ENCODE measurements around the gene TAOK3.
A peak's percentile ranks its signal among the peaks of the same experiment; 100 is the strongest.

Gene TAOK3

GRCh38 chr12:118368821-118369220 lies 3.9 kb downstream of the TAOK3 start:
- Mint-ChIP-seq H3K27me3 (ENCODE audit: low read depth) (peaks cover 35% of the 10 kb centered on the region), H3K36me3 (ENCODE audit: low read depth) (no peaks in the 10 kb centered on the region), H3K4me1 (peaks cover 19% of the 10 kb centered on the region)

GRCh38 chr12:118361889-118362288 lies 10.8 kb downstream of the TAOK3 start:
- H3K27me3 Mint-ChIP-seq (ENCODE audit: low read depth): peaks cover 3% of the 10 kb centered on the region
- H3K36me3 Mint-ChIP-seq (ENCODE audit: low read depth): no peaks in the 10 kb centered on the region
- H3K4me1 Mint-ChIP-seq: peaks cover 11% of the 10 kb centered on the region
- TF ChIP-seq CTCF (IDR thresholded peaks at IDR 0.05; ENCODE audit: unreplicated experiment in 3 of 3): no peak
- no peak overlapping the region for H3K4me3 Mint-ChIP-seq
- no peaks in the 10 kb centered on the region for H3K9me3 Mint-ChIP-seq
- no peak overlapping the region for H3K27ac Mint-ChIP-seq

More at GRCh38 chr12:118368821-118369220, 3.9 kb downstream of the TAOK3 start:
- TF ChIP-seq CTCF (IDR thresholded peaks at IDR 0.05; ENCODE audit: unreplicated experiment in 3 of 3): no peak
- Mint-ChIP-seq H3K9me3 (no peaks in the 10 kb centered on the region), H3K27ac (no peak overlapping the region), H3K4me3 (no peak overlapping the region)

GRCh38 chr12:118361092-118361404 lies 11.7 kb downstream of the TAOK3 start:
- no peak overlapping the region for H3K4me3 Mint-ChIP-seq
- TF ChIP-seq CTCF (IDR thresholded peaks at IDR 0.05; ENCODE audit: unreplicated experiment in 3 of 3): no peak
- no peaks in the 10 kb centered on the region for H3K36me3 Mint-ChIP-seq (ENCODE audit: low read depth)
- H3K27me3 Mint-ChIP-seq (ENCODE audit: low read depth): peaks cover 3% of the 10 kb centered on the region
- no peaks in the 10 kb centered on the region for H3K9me3 Mint-ChIP-seq
- peaks cover 14% of the 10 kb centered on the region for H3K4me1 Mint-ChIP-seq
- H3K27ac Mint-ChIP-seq: no peak overlapping the region

- TF ChIP-seq CTCF (IDR thresholded peaks at IDR 0.05; ENCODE audit: unreplicated experiment in 3 of 3): no peak
- Mint-ChIP-seq H3K27ac (no peak overlapping the region), H3K36me3 (ENCODE audit: low read depth) (no peaks in the 10 kb centered on the region), H3K4me1 (peaks cover 14% of the 10 kb centered on the region), H3K4me3 (no peak overlapping the region), H3K9me3 (no peaks in the 10 kb centered on the region), H3K27me3 (ENCODE audit: low read depth) (peaks cover 3% of the 10 kb centered on the region)
These were observed 13.2 kb downstream of the TAOK3 start for GRCh38 chr12:118359541-118359915.

- Mint-ChIP-seq H3K4me1 (peaks cover 14% of the 10 kb centered on the region), H3K36me3 (ENCODE audit: low read depth) (no peaks in the 10 kb centered on the region), H3K27me3 (ENCODE audit: low read depth) (peaks cover 3% of the 10 kb centered on the region), H3K9me3 (no peaks in the 10 kb centered on the region), H3K4me3 (no peak overlapping the region), H3K27ac (peak overlapping the region in 1 of 3 experiments; percentile 8)
- TF ChIP-seq CTCF (IDR thresholded peaks at IDR 0.05; ENCODE audit: unreplicated experiment in 3 of 3): no peak
These were observed 13.8 kb downstream of the TAOK3 start for GRCh38 chr12:118358612-118359540.

GRCh38 chr12:118358008-118358359 lies 14.7 kb downstream of the TAOK3 start:
- no peak overlapping the region for H3K4me3 Mint-ChIP-seq
- no peak for TF ChIP-seq CTCF (IDR thresholded peaks at IDR 0.05; ENCODE audit: unreplicated experiment in 3 of 3)
- H3K36me3 Mint-ChIP-seq (ENCODE audit: low read depth): no peaks in the 10 kb centered on the region
- peak overlapping the region in 1 of 3 experiments; percentile 89 for H3K27ac Mint-ChIP-seq
- H3K9me3 Mint-ChIP-seq: peaks cover 4% of the 10 kb centered on the region
- peaks cover 14% of the 10 kb centered on the region for H3K4me1 Mint-ChIP-seq
- peaks cover 3% of the 10 kb centered on the region for H3K27me3 Mint-ChIP-seq (ENCODE audit: low read depth)
